WTC11 (cell line): ENCODE data around the gene HLCS. TPM values are rescaled to one million over a fixed set of nuclear protein-coding genes. Genes with fewer than 3 reads are reported as not detected.

Experiments used
- ATAC-seq: fragments of 200-7000 bp; cut with Tn5 transposase; 2 replicates; pipeline ENCODE4 v1.10.0; 2021; ENCODE audit warnings: mild to moderate bottlenecking, moderate library complexity
- CTCF ChIA-PET: fragments of 300-600 bp; sonication (Branson Sonifier 250); formaldehyde crosslinking; loops from one replicate; lab custom pipeline; 2021; ENCODE audit warnings: antibody characterized with exemption; lab: Charles Lee
- POLR2A ChIA-PET: fragments of 350-600 bp; sonication (Branson Sonifier 250); formaldehyde crosslinking; loops from one replicate; lab custom pipeline; 2021; ENCODE audit warnings: antibody characterized with exemption; lab: Charles Lee
- DNase-seq: peaks from one replicate; pipeline ENCODE4 v3.0.0; 2021; ENCODE audit warnings: low spot score
- H3K27ac Mint-ChIP-seq: 2 replicates; pipeline ENCODE4 v1.8.0; 2021; ENCODE audit warnings: mixed read lengths
- H3K27me3 Mint-ChIP-seq: 2 replicates; pipeline ENCODE4 v1.8.0; 2021; ENCODE audit warnings: low read depth, mild to moderate bottlenecking, moderate library complexity, mixed read lengths
- H3K36me3 Mint-ChIP-seq: 2 replicates; pipeline ENCODE4 v1.8.0; 2021; ENCODE audit warnings: mixed read lengths
- H3K4me1 Mint-ChIP-seq: 2 replicates; pipeline ENCODE4 v1.8.0; 2022; ENCODE audit warnings: mixed read lengths
- H3K4me3 Mint-ChIP-seq: 2 replicates; pipeline ENCODE4 v1.8.0; 2021; ENCODE audit warnings: mild to moderate bottlenecking, moderate library complexity, mixed read lengths
- H3K9me3 Mint-ChIP-seq: 2 replicates; pipeline ENCODE4 v1.8.0; 2021; ENCODE audit warnings: mixed read lengths
- HMGXB4 ChIP-seq: sonication (generic); formaldehyde crosslinking; IDR thresholded peaks from 2 replicates; pipeline ENCODE4 v1.8.1; 2023; ENCODE audit warnings: mild to moderate bottlenecking, moderate library complexity, missing genetic modification reagents
- IRF2 ChIP-seq: sonication (generic); formaldehyde crosslinking; IDR thresholded peaks from 2 replicates; pipeline ENCODE4 v1.8.0; 2022; ENCODE audit warnings: low read depth, missing genetic modification reagents, borderline replicate concordance
- MXD4 ChIP-seq: fragments of 250-450 bp; sonication (Bioruptor Pico); IDR thresholded peaks from 2 replicates; pipeline ENCODE4 v1.8.0; 2021; ENCODE audit warnings: mild to moderate bottlenecking, moderate library complexity, borderline replicate concordance
- MYBL2 ChIP-seq: sonication (generic); formaldehyde crosslinking; IDR thresholded peaks from 2 replicates; pipeline ENCODE4 v1.8.1; 2023; ENCODE audit warnings: mild to moderate bottlenecking, moderate library complexity, missing genetic modification reagents
- NFE2L1 ChIP-seq: sonication (generic); formaldehyde crosslinking; IDR thresholded peaks from 2 replicates; pipeline ENCODE4 v1.8.1; 2023; ENCODE audit warnings: missing genetic modification reagents
- NFYB ChIP-seq: sonication (generic); formaldehyde crosslinking; conservative IDR thresholded peaks from 2 replicates; pipeline ENCODE4 v1.8.0; 2022; ENCODE audit warnings: low read depth, missing genetic modification reagents
- TEAD1 ChIP-seq: sonication (generic); formaldehyde crosslinking; IDR thresholded peaks from 2 replicates; pipeline ENCODE4 v1.8.0; 2022; ENCODE audit warnings: mild to moderate bottlenecking, missing genetic modification reagents
- TP53 ChIP-seq: sonication (generic); formaldehyde crosslinking; IDR thresholded peaks from 2 replicates; pipeline ENCODE4 v1.8.1; 2023; ENCODE audit warnings: mild to moderate bottlenecking, missing genetic modification reagents
- ZBTB21 ChIP-seq: sonication (generic); formaldehyde crosslinking; IDR thresholded peaks from 2 replicates; pipeline ENCODE4 v1.8.1; 2023; ENCODE audit warnings: mild to moderate bottlenecking, missing genetic modification reagents, borderline replicate concordance
- ZNF232 ChIP-seq: sonication (generic); formaldehyde crosslinking; IDR thresholded peaks from 2 replicates; pipeline ENCODE4 v1.8.0; 2022; ENCODE audit warnings: mild to moderate bottlenecking, missing genetic modification reagents
- ZNF416 ChIP-seq: fragments of 250-450 bp; sonication (Bioruptor Pico); IDR thresholded peaks from 2 replicates; pipeline ENCODE4 v1.9.0; 2021; ENCODE audit warnings: mild to moderate bottlenecking, inconsistent platforms
- ZNF423 ChIP-seq: fragments of 250-450 bp; sonication (Bioruptor Pico); IDR thresholded peaks from 2 replicates; pipeline ENCODE4 v2.1.2; 2022; ENCODE audit warnings: mild to moderate bottlenecking, moderate library complexity
- ZNF512 ChIP-seq: sonication (generic); formaldehyde crosslinking; IDR thresholded peaks from 2 replicates; pipeline ENCODE4 v1.8.1; 2022; ENCODE audit warnings: missing genetic modification reagents, borderline replicate concordance
- total RNA-seq: library from RNA; stranded (reverse); gene quantifications from 3 replicates; pipeline ENCODE4 v1.2.3, GENCODE V29; 2021
- TF ChIP-seq, protein P1 (sequence below): sonication (generic); formaldehyde crosslinking; IDR thresholded peaks from 2 replicates; pipeline ENCODE4 v1.8.1; 2022; ENCODE audit warnings: mild to moderate bottlenecking, moderate library complexity, missing genetic modification reagents
- TF ChIP-seq, protein P2 (sequence below): sonication (generic); formaldehyde crosslinking; IDR thresholded peaks from 2 replicates; pipeline ENCODE4 v1.8.0; 2022; ENCODE audit warnings: missing genetic modification reagents

Gene HLCS
- total RNA-seq, 1 experiment from 2014 or later = 9.3 TPM

GRCh38 chr21:36981049-36981391, 14.6 kb upstream of the HLCS start:
- no peak for ATAC-seq
- CTCF ChIA-PET = interaction anchor here (0.7 kb wide), 2 partner anchors 220 to 328 kb away, joined by 4 read pairs; no protein-coding TSS in a partner anchor
- H3K4me3 Mint-ChIP-seq = peak overlapping the region; percentile 72

DNA sequence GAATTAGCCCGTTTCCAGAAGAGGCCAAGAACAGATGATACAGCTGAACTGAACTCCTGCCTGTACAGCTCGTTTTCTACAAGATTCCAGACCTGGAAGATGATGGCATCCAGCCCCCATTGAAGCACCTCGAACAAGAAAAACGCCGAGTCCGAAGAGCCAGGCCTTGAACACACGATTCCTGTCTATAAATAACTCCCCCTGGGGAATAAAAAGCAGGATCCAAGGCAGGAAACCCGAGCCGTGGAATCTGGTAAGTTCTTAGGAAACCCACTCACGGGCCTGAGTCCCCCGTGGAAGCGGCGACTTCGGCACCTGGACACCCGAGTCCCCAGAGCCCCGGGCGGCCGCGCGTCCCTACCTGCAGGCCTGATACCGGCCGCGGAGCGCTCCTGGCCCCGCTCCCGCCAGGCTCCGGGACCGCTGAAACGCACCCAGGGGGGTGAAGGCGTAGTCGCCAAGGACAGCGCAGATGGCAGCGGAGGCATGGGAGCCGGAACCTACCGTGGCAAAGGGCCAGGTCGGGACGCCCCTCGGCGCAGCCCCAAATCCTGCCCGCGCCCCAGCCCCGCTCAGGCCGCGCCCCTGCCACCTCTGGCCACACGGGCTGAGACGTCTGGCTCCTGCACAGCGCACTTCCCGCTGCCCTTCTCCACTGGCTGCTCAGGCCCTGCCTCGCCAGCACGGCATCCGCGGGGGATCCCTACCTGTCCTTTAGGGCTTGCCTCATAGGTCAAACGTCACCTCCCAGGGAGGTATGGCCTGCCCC, 14.0 kb upstream of the HLCS start:
- TF ChIP-seq, protein P1, sequence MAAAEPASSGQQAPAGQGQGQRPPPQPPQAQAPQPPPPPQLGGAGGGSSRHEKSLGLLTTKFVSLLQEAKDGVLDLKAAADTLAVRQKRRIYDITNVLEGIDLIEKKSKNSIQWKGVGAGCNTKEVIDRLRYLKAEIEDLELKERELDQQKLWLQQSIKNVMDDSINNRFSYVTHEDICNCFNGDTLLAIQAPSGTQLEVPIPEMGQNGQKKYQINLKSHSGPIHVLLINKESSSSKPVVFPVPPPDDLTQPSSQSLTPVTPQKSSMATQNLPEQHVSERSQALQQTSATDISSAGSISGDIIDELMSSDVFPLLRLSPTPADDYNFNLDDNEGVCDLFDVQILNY (CRISPR knock-in tag) = no peak
- TF ChIP-seq ZNF423 (CRISPR knock-in tag) (0 out of 2 replicates have a peak, but pooled peaks have one; percentile 32), HMGXB4 (CRISPR knock-in tag) (0 out of 2 replicates have a peak, but pooled peaks have one; percentile 42), ZBTB21 (CRISPR knock-in tag) (0 out of 2 replicates have a peak, but pooled peaks have one; percentile 47)
- peaks cover 16% of the 10 kb centered on the region for H3K4me1 Mint-ChIP-seq
- ChIA-PET POLR2A (interaction anchor here (0.7 kb wide), 1 partner anchor 388 kb away, joined by 6 read pairs; no protein-coding TSS in a partner anchor), CTCF (interaction anchor here (0.6 to 2.4 kb wide), 7 partner anchors 9 to 396 kb away, joined by 3 to 12 read pairs (median 6); partner anchors contain the start of gene RIPPLY3)
- H3K27me3 Mint-ChIP-seq = peaks cover 33% of the 10 kb centered on the region
- H3K9me3 Mint-ChIP-seq = no peaks in the 10 kb centered on the region
- H3K27ac Mint-ChIP-seq = no peak overlapping the region
- DNase-seq (peak; percentile 41), ATAC-seq (peak; percentile 86)
- no peaks in the 10 kb centered on the region for H3K36me3 Mint-ChIP-seq
- H3K4me3 Mint-ChIP-seq = peak overlapping the region; percentile 72

More at GRCh38 chr21:36981049-36981391, 14.6 kb upstream of the HLCS start:
- Mint-ChIP-seq H3K27me3 (peaks cover 33% of the 10 kb centered on the region), H3K27ac (no peak overlapping the region), H3K9me3 (no peaks in the 10 kb centered on the region), H3K36me3 (no peaks in the 10 kb centered on the region), H3K4me1 (peaks cover 16% of the 10 kb centered on the region)
- POLR2A ChIA-PET = no interaction called here
- TF ChIP-seq MXD4 (CRISPR knock-in tag) = no peak
- TF ChIP-seq NFE2L1 (CRISPR knock-in tag) = no peak
- no peak for TF ChIP-seq IRF2
- no peak for TF ChIP-seq ZNF416 (CRISPR knock-in tag)
- no peak for TF ChIP-seq ZNF512
- TF ChIP-seq, protein P2, sequence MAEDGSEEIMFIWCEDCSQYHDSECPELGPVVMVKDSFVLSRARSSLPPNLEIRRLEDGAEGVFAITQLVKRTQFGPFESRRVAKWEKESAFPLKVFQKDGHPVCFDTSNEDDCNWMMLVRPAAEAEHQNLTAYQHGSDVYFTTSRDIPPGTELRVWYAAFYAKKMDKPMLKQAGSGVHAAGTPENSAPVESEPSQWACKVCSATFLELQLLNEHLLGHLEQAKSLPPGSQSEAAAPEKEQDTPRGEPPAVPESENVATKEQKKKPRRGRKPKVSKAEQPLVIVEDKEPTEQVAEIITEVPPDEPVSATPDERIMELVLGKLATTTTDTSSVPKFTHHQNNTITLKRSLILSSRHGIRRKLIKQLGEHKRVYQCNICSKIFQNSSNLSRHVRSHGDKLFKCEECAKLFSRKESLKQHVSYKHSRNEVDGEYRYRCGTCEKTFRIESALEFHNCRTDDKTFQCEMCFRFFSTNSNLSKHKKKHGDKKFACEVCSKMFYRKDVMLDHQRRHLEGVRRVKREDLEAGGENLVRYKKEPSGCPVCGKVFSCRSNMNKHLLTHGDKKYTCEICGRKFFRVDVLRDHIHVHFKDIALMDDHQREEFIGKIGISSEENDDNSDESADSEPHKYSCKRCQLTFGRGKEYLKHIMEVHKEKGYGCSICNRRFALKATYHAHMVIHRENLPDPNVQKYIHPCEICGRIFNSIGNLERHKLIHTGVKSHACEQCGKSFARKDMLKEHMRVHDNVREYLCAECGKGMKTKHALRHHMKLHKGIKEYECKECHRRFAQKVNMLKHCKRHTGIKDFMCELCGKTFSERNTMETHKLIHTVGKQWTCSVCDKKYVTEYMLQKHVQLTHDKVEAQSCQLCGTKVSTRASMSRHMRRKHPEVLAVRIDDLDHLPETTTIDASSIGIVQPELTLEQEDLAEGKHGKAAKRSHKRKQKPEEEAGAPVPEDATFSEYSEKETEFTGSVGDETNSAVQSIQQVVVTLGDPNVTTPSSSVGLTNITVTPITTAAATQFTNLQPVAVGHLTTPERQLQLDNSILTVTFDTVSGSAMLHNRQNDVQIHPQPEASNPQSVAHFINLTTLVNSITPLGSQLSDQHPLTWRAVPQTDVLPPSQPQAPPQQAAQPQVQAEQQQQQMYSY = no peak
- no peak for TF ChIP-seq MYBL2 (CRISPR knock-in tag)
- TF ChIP-seq ZNF232 = no peak
- TF ChIP-seq NFYB (CRISPR knock-in tag) = no peak
- TF ChIP-seq TEAD1 (CRISPR knock-in tag) = no peak
- TF ChIP-seq TP53 = no peak
- no peak for DNase-seq
